NCI-H226 (cell line): ENCODE results near the gene TFEC.
"Not testable (repeated sequence)": the region's sequence is repeated elsewhere in the genome, so short reads cannot be mapped to it uniquely, and the experiment has no call there.

Experiments
- DNase-seq: peaks from one replicate; pipeline ENCODE4 v3.0.0-alpha.2; 2015

Gene TFEC, protein sequence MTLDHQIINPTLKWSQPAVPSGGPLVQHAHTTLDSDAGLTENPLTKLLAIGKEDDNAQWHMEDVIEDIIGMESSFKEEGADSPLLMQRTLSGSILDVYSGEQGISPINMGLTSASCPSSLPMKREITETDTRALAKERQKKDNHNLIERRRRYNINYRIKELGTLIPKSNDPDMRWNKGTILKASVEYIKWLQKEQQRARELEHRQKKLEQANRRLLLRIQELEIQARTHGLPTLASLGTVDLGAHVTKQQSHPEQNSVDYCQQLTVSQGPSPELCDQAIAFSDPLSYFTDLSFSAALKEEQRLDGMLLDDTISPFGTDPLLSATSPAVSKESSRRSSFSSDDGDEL

GRCh38 chr7:116030651-116031276 is at the start of gene TFEC:
TSS of gene TFEC (minus strand) at chr7:116030763. CDS start at chr7:115984441, 46,322 bp downstream.
- peak; percentile 1 for DNase-seq

GRCh38 chr7:116075351-116076145 is 45.0 kb upstream of the TFEC start:
- peak; percentile 9 for DNase-seq

DNA sequence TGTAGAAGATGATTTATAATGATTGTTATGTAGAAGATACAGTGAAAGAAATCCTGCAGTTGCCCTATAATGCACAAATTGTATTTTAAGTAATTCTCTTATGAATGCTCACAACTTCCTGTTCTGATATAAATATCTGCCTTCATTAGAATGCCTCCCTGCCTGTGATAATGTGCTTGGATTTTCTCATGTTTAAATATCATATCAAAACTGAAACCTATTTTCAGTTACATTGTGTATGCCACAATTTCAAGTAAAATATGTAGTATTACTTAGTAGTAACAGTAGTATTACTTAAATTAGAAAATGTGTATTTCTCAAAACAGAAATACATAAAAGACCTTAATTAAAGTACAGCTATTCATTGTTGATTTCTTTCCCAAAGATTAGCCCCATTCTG is 41.1 kb upstream of the TFEC start:
- DNase-seq = no peak

- no peak for DNase-seq
These were observed 33.6 kb upstream of the TFEC start for GRCh38 chr7:116064179-116064578.

- no peak for DNase-seq
These were observed 32.1 kb upstream of the TFEC start for GRCh38 chr7:116062666-116063065.

DNA sequence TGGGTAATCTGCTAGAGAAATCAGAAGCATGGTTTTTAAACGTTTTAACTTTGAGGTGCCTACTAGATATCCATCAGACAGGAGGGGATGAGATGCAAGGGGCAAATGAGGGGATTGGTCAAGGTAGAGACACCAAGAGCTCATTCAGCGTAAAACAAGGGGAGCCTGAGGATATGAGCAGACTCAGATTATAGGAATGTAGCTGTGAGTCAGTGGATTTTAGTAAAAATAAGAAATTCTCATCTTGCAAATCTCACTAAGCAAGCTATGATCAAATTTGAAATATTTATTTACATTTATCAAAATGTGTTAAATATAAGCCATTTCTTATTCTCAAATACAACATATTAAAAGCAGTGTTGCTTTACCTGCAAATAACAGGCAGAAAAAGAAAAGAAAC is 21.4 kb upstream of the TFEC start:
- peak; percentile 26 for DNase-seq

- DNase-seq = not testable (repeated sequence)
These were observed 16.7 kb upstream of the TFEC start for GRCh38 chr7:116047261-116047660.

GRCh38 chr7:116045532-116045931 is 15.0 kb upstream of the TFEC start:
- no peak for DNase-seq

- no peak for DNase-seq
These were observed 11.1 kb upstream of the TFEC start for GRCh38 chr7:116041615-116042014.

DNA sequence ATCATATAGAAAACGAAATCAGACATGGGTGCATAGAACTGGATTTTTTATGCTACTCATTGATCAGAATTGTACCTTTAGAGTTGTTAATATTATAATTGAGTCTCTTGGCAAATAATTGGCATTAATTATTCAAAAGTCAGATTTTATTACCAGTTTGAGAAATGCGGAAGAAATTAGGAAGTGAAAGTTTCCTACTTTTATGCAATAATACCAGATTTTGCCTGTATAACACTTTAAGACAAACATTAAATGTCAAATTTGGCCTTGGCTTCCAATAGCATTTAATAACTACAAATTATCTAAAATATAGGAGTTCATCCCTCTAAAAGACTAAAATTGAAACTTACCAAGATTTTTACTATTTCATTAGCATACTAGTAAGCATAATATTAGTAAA is 6.8 kb upstream of the TFEC start:
- no peak for DNase-seq

DNA sequence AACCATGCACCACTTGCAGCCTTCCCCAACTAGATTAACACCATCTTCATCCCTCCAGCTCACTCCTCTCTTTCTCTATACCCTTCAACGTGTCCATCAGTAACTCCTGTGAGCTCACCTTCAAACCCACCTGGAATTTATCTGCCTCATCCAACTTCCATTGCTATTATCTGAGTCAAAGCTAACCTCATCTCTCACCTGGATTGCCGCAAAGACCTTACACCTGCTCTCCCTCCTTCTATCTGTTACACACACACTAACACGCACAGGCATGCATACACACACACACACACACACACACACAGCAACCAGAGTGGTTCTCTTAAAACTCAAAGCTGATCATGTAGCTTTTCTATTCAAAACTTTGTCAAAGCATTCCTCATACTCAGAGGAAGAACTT is 3.8 kb upstream of the TFEC start:
- DNase-seq = no peak

DNA sequence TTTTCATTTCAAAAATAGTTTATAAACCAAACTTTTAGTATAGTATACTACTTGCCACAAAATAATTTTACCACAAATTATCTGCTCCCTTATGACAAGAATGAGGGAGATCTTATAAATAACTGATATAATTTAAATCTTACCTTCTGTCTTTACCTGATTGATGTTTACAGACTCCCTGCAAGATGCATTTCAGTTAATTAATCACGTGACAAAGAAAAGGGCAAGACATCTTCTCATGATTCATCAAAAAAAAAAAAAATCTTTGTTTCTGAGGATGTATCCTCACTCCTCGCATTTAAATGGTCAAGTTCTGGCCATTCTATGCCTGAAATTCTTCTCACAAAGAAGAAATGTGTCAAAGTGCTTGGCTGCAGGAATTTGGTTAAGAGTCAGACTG is 2.3 kb upstream of the TFEC start:
- no peak for DNase-seq

GRCh38 chr7:116028787-116029186 is 1.8 kb downstream of the TFEC start:
- no peak for DNase-seq

GRCh38 chr7:116027786-116028185 is 2.8 kb downstream of the TFEC start:
- DNase-seq = no peak

- peak; percentile 18 for DNase-seq
These were observed 5.4 kb downstream of the TFEC start for GRCh38 chr7:116024826-116025809.

- no peak for DNase-seq
These were observed 9.3 kb downstream of the TFEC start for GRCh38 chr7:116021237-116021636.

GRCh38 chr7:116018731-116019130 is 11.8 kb downstream of the TFEC start:
- no peak for DNase-seq

- DNase-seq = no peak
These were observed 16.9 kb downstream of the TFEC start for GRCh38 chr7:116013675-116014074.

DNA sequence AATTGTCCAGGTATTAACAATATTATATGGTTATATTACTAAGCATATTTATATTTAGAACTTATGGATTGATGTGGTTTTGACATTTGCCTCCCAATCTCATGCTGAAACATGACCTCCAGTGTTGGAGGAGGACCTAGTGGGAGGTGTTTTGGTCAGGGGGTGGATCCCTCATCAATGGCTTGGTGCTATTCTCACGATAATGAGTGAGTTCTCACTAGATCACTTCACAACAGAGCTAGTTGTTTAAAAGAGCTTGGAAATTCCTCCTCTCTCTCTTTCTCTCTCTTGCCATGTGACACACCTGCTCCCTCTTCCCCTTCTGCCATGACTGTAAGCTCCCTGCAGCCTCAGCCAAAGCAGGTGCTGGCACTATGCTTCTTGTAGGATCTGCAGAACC is 19.0 kb downstream of the TFEC start:
- DNase-seq = no peak

DNA sequence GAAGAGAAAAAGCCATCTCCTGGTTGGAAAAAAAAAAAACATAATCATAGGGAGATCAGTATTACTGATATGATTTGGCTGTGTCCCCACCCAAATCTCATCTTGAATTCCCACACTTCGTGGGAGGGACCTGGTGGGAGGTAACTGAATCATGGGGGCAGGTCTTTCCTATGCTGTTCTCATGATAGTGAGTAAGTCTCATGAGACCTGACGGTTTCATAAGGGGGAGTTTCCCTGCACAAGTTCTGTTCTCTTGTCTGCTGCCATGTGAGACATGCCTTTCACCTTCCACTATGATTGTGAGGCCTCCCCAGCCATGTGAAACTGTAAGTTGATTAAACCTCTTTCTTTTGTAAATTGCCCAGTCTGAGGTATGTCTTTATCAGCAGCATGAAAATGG is 25.8 kb downstream of the TFEC start:
- DNase-seq = not testable (repeated sequence)

- no peak for DNase-seq
These were observed 33.3 kb downstream of the TFEC start for GRCh38 chr7:115997221-115997620.

DNA sequence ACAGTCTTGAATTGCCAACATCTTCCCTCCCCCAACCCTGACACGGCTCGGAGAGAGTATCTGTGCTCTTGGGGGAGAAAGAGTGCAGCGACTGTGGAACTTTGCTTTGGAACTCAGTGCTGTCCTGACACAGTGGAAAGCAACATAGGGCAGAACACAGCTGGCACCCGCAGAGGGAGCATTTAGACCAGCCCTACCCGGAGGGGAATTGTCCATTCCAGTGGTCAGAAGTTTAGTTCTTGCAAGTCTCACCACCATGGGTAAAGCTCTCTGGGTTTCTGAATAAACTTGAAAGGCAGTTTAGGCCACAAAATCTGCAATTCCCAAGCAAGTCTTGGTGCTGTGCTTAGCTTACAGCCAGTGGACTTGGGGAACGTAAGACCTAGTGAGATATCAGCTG is 34.9 kb downstream of the TFEC start:
- DNase-seq = no peak

DNA sequence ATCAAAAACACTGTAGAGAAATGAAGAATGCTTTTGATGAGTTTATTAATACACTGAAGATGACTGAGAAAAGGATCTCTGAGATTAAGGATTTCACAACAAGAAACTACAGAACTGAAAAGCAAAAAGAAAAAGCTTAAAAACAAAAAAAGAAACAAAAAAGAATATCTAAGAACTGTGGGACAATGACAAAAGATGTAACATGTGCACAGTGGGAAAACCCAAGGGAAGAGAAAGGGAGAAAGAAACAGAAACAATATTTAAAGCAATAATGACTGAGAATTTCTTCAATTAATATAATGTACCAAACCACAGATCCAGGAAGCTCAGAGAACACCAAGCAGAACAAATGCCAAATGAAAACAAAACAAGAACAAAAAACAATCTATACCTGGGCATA is 42.2 kb downstream of the TFEC start:
- no peak for DNase-seq
